ENCODE measurements around the gene TBC1D2. TPM values are rescaled to one million over a fixed set of nuclear protein-coding genes. Genes with fewer than 3 reads are reported as not detected.
A peak's percentile ranks its signal among the peaks of the same experiment; 100 is the strongest.

Gene TBC1D2
- total and polyA plus RNA-seq, 2 of the 13 experiments (the other 11 are each of a cell fraction or from before 2014, with no cell fraction given): 2.0 to 2.8 TPM

DNA sequence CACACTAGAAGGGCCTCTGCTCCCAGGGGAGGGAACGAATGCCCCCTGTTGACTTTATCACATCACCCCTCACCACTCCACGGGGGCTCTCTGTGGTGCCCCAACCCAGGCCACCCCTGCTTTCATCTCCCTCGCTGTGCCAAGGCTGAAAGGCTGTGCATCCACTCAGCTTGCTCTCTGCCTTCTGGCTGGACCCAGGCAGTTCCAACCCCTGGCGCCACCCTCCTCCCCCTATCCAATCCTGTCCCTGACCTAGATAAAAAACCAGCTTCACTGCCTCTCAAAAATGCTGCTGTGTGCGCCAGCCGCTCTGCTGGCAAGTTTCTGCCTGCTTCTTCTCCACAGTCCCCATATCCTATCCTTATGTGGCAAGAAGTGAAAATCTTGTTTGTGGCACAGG lies 40.6 kb downstream of the TBC1D2 start (continued):
- TF ChIP-seq, protein P1, sequence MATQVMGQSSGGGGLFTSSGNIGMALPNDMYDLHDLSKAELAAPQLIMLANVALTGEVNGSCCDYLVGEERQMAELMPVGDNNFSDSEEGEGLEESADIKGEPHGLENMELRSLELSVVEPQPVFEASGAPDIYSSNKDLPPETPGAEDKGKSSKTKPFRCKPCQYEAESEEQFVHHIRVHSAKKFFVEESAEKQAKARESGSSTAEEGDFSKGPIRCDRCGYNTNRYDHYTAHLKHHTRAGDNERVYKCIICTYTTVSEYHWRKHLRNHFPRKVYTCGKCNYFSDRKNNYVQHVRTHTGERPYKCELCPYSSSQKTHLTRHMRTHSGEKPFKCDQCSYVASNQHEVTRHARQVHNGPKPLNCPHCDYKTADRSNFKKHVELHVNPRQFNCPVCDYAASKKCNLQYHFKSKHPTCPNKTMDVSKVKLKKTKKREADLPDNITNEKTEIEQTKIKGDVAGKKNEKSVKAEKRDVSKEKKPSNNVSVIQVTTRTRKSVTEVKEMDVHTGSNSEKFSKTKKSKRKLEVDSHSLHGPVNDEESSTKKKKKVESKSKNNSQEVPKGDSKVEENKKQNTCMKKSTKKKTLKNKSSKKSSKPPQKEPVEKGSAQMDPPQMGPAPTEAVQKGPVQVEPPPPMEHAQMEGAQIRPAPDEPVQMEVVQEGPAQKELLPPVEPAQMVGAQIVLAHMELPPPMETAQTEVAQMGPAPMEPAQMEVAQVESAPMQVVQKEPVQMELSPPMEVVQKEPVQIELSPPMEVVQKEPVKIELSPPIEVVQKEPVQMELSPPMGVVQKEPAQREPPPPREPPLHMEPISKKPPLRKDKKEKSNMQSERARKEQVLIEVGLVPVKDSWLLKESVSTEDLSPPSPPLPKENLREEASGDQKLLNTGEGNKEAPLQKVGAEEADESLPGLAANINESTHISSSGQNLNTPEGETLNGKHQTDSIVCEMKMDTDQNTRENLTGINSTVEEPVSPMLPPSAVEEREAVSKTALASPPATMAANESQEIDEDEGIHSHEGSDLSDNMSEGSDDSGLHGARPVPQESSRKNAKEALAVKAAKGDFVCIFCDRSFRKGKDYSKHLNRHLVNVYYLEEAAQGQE (IDR thresholded peaks at IDR 0.05; ENCODE audit: borderline replicate concordance in 1 of 2, low read depth in 1 of 2, low read length in 2 of 2): no peak
- TF ChIP-seq ZNF33A (CRISPR knock-in tag; IDR thresholded peaks at IDR 0.05; ENCODE audit: borderline replicate concordance) (no peak), MIER3 (CRISPR knock-in tag; IDR thresholded peaks at IDR 0.05; ENCODE audit: borderline replicate concordance) (no peak)

DNA sequence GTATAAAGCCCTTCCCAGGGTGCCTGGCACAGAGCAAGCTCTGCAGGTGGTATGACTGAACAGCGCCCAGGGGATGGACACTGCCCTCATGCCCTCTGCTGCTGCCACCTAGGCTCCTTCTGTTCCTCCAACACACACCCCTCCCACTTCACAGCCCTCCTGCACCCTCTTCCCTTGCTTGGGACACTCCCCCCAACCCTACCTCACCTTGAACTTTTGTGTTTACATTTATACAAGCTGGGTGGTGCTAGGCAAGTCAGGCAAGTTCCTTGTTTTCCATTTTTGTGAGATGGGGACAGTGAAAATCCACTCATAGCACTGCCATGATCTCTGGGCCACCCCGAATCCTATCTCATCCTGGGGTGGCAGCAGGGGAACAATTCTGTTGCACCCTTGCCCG lies 44.2 kb downstream of the TBC1D2 start:
- Histone ChIP-seq H2AFZ (ENCODE audit: low read length) (no peak overlapping the region), H3K27ac (ENCODE audit: extremely low read length, insufficient read depth, low read length) (no peak overlapping the region), H3K79me2 (ENCODE audit: insufficient read depth, low read length) (no peaks in the 10 kb centered on the region), H3K27me3 (ENCODE audit: control insufficient read depth in 1 of 2, insufficient read depth in 2 of 2, low read length in 2 of 2) (no peaks in the 10 kb centered on the region), H3K4me1 (ENCODE audit: insufficient read depth, low read length) (peaks cover 19% of the 10 kb centered on the region), H3K4me2 (ENCODE audit: low read depth, low read length) (no peak overlapping the region), H3K9ac (ENCODE audit: insufficient read depth, low read depth, low read length) (no peak overlapping the region), H3K4me3 (replicated peaks in 1 of 3; ENCODE audit: insufficient read depth in 1 of 3, low read depth in 2 of 3, low read length in 3 of 3) (no peak overlapping the region), H3K9me3 (ENCODE audit: low read length) (no peaks in the 10 kb centered on the region), H3K36me3 (replicated peaks in 1 of 2; ENCODE audit: control insufficient read depth in 1 of 2, insufficient read depth in 2 of 2, low read length in 2 of 2) (no peaks in the 10 kb centered on the region), H4K20me1 (ENCODE audit: insufficient read depth, low read length) (no peaks in the 10 kb centered on the region)
- in situ Hi-C loops (cut with HindIII; ENCODE audit: extremely low pct_ligation_motif_present, low pct_unique_long_range_greater_than_20kb): no loop called here
- CTCF ChIA-PET (ENCODE audit: low intra/inter-chr PET ratio, low total read pairs): no interaction called here
- POLR2A ChIA-PET: interaction anchor here (1.4 to 1.5 kb wide), 3 partner anchors 17 to 45 kb away, joined by 4 to 6 read pairs (median 4); partner anchors contain the start of gene TBC1D2
- WGBS (ENCODE audit: low lambda C conversion rate): 97% methylated on average over 3 of the region's 3 CpGs
- peak; percentile 56; the same call in 1 of the 2 replicates for TF ChIP-seq RARA (CRISPR knock-in tag; IDR thresholded peaks at IDR 0.05)
- TF ChIP-seq ZFY (CRISPR knock-in tag; IDR thresholded peaks at IDR 0.05): no peak
- no peak for TF ChIP-seq ZSCAN9 (CRISPR knock-in tag; IDR thresholded peaks at IDR 0.05; ENCODE audit: borderline replicate concordance)
- TF ChIP-seq RXRB (CRISPR knock-in tag; IDR thresholded peaks at IDR 0.05; ENCODE audit: borderline replicate concordance): no peak
- ATAC-seq (no peak), DNase-seq (ENCODE audit: low spot score) (no peak), FAIRE-seq (no peak)
- BruUV-seq (replicated peaks): no TSS peak
- intact Hi-C loops (cut with micrococcal nuclease; ENCODE audit: unreplicated experiment): no loop called here

Data from HepG2 (cell line).